SK-N-SH (cell line): ENCODE measurements around the gene CEP55.
"Not testable (repeated sequence)": the region's sequence is repeated elsewhere in the genome, so short reads cannot be mapped to it uniquely, and the experiment has no call there.

Source experiments
- NFIC ChIP-seq: IDR thresholded peaks from 2 replicates; pipeline ENCODE4 v1.4.0; 2012; ENCODE audit warnings: borderline replicate concordance
- POLR2AphosphoS5 ChIP-seq: IDR thresholded peaks from 2 replicates; pipeline ENCODE4 v1.6.1; 2012; ENCODE audit warnings: low read depth, low read length
- RAD21 ChIP-seq: IDR thresholded peaks from 2 replicates; pipeline ENCODE4 v1.6.1; 2012; ENCODE audit warnings: mild to moderate bottlenecking, low read length
- TAF1 ChIP-seq: IDR thresholded peaks from 2 replicates; pipeline ENCODE4 v1.6.1; 2012; ENCODE audit warnings: low read depth, mild to moderate bottlenecking, low read length, moderate library complexity, borderline replicate concordance
- TF ChIP-seq, protein P1 (sequence below): fragments of 200-600 bp; sonication (generic); IDR thresholded peaks from 2 replicates; pipeline ENCODE4 v1.6.1; 2017; ENCODE audit warnings: antibody characterized with exemption, mild to moderate bottlenecking, moderate library complexity

- TF ChIP-seq, protein P1, sequence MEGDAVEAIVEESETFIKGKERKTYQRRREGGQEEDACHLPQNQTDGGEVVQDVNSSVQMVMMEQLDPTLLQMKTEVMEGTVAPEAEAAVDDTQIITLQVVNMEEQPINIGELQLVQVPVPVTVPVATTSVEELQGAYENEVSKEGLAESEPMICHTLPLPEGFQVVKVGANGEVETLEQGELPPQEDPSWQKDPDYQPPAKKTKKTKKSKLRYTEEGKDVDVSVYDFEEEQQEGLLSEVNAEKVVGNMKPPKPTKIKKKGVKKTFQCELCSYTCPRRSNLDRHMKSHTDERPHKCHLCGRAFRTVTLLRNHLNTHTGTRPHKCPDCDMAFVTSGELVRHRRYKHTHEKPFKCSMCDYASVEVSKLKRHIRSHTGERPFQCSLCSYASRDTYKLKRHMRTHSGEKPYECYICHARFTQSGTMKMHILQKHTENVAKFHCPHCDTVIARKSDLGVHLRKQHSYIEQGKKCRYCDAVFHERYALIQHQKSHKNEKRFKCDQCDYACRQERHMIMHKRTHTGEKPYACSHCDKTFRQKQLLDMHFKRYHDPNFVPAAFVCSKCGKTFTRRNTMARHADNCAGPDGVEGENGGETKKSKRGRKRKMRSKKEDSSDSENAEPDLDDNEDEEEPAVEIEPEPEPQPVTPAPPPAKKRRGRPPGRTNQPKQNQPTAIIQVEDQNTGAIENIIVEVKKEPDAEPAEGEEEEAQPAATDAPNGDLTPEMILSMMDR: not testable (repeated sequence)
- TF ChIP-seq NFIC, POLR2AphosphoS5, RAD21, TAF1: not testable (repeated sequence)
Measured at GRCh38 chr10:93546995-93547394, 50.6 kb downstream of the CEP55 start.
